B cell (primary cell): ENCODE results near the gene CACNG4. TPM values are rescaled to one million over a fixed set of nuclear protein-coding genes. Genes with fewer than 3 reads are reported as not detected.

ENCODE experiments used
- ATAC-seq: fragments of 200-7000 bp; cut with Tn5 transposase; one replicate; pipeline ENCODE4 v1.10.0; 2021; ENCODE audit warnings: low read depth, mild to moderate bottlenecking, moderate number of reproducible peaks, moderate library complexity
- CTCF ChIA-PET: fragments of 350-600 bp; sonication (Branson Sonifier 250); formaldehyde crosslinking; loops from one replicate; lab custom pipeline; 2021; ENCODE audit warnings: antibody characterized with exemption, inconsistent platforms; lab: Charles Lee
- POLR2A ChIA-PET: fragments of 350-600 bp; sonication (Branson Sonifier 250); formaldehyde crosslinking; loops from one replicate; lab custom pipeline; 2021; ENCODE audit warnings: antibody characterized with exemption; lab: Charles Lee
- DNase-seq: peaks from one replicate; pipeline ENCODE4 v3.0.0; 2013
- H2AFZ ChIP-seq: 2 replicates; pipeline ENCODE4 v1.6.1; 2012; ENCODE audit warnings: mild to moderate bottlenecking, low read depth, low read length; ENCODE audit not compliant: insufficient read depth, poor library complexity, severe bottlenecking
- H3K27ac ChIP-seq, 2 donors: 1 replicate in 1 of 2; 2 replicates in 1 of 2; pipeline ENCODE4 v1.5.1; 2012 to 2013; ENCODE audit warnings: low read length in 2 of 2, mild to moderate bottlenecking in 2 of 2, moderate library complexity in 1 of 2
- H3K27me3 ChIP-seq, 4 experiments: fragments of 200-600 bp in 1 of 4; sonication (generic) in 1 of 4; replicated peaks in 1 of 4; 1 replicate in 2 of 4; 2 replicates in 2 of 4; pipeline versions ENCODE4 v1.6.1 to v1.7.0; 2013 to 2016; ENCODE audit warnings: low read length in 3 of 4, mild to moderate bottlenecking in 2 of 4, mixed read lengths in 1 of 4, moderate library complexity in 1 of 4; ENCODE audit not compliant: insufficient read depth in 4 of 4, control insufficient read depth in 3 of 4; ENCODE audit errors: control extremely low read depth in 1 of 4
- H3K36me3 ChIP-seq, 2 experiments: replicated peaks in 1 of 2; 1 replicate in 1 of 2; 2 replicates in 1 of 2; pipeline versions ENCODE4 v1.6.1 to v1.7.1; 2013; ENCODE audit warnings: low read length in 1 of 2; ENCODE audit not compliant: insufficient read depth in 2 of 2, control insufficient read depth in 1 of 2; ENCODE audit errors: control extremely low read depth in 1 of 2, extremely low read depth in 1 of 2
- H3K4me1 ChIP-seq, 2 donors: fragments of 200-600 bp in 1 of 2; sonication (generic) in 1 of 2; 1 replicate in 1 of 2; 2 replicates in 1 of 2; pipeline versions ENCODE4 v1.5.1 to v1.6.1; 2013 to 2017; ENCODE audit warnings: low read length in 2 of 2; ENCODE audit not compliant: control insufficient read depth in 2 of 2, insufficient read depth in 2 of 2
- H3K4me2 ChIP-seq: replicated peaks from 2 replicates; pipeline ENCODE3; 2012; ENCODE audit warnings: mild to moderate bottlenecking, low read depth, low read length; ENCODE audit not compliant: poor library complexity, severe bottlenecking
- H3K4me3 ChIP-seq, 5 experiments: fragments of 200-600 bp in 1 of 5; sonication (generic) in 1 of 5; 1 replicate in 3 of 5; 2 replicates in 2 of 5; pipeline versions ENCODE4 v1.5.1 to v1.7.0; 2011 to 2016; ENCODE audit warnings: low read length in 4 of 5, mild to moderate bottlenecking in 4 of 5, low read depth in 2 of 5, control low read depth in 1 of 5, moderate library complexity in 1 of 5; ENCODE audit not compliant: insufficient read depth in 1 of 5; ENCODE audit errors: control extremely low read depth in 1 of 5, extremely low read depth in 1 of 5
- H3K79me2 ChIP-seq: fragments of 200-600 bp; sonication (generic); one replicate; pipeline ENCODE4 v1.6.0; 2016; ENCODE audit warnings: low read length; ENCODE audit not compliant: control insufficient read depth, insufficient read depth
- H3K9ac ChIP-seq: fragments of 200-600 bp; sonication (generic); 2 replicates; pipeline ENCODE4 v1.6.1; 2017; ENCODE audit warnings: mild to moderate bottlenecking, low read length, moderate library complexity
- H3K9me3 ChIP-seq, 3 donors: one replicate each; pipeline versions ENCODE4 v1.6.1 to v1.7.1; 2013; ENCODE audit warnings: low read length in 2 of 3; ENCODE audit not compliant: control insufficient read depth in 2 of 3, insufficient read depth in 1 of 3; ENCODE audit errors: control extremely low read depth in 1 of 3
- H4K20me1 ChIP-seq: 2 replicates; pipeline ENCODE4 v1.6.0; 2012; ENCODE audit warnings: mild to moderate bottlenecking, low read length; ENCODE audit not compliant: insufficient read depth, control insufficient read depth, poor library complexity, severe bottlenecking
- H3K27ac Mint-ChIP-seq: one replicate; pipeline ENCODE4 v1.8.0; 2021; ENCODE audit warnings: mixed read lengths
- H3K27me3 Mint-ChIP-seq: one replicate; pipeline ENCODE4 v1.8.0; 2021; ENCODE audit warnings: mixed read lengths
- H3K4me1 Mint-ChIP-seq: one replicate; pipeline ENCODE4 v1.8.0; 2021; ENCODE audit warnings: mixed read lengths
- H3K4me3 Mint-ChIP-seq: one replicate; pipeline ENCODE4 v1.8.0; 2021; ENCODE audit warnings: mixed read lengths
- H3K9me3 Mint-ChIP-seq: one replicate; pipeline ENCODE4 v1.8.0; 2022; ENCODE audit warnings: mixed read lengths; ENCODE audit not compliant: insufficient read depth
- CTCF ChIP-seq: fragments of 200-600 bp; IDR thresholded peaks from one replicate; pipeline ENCODE4 v1.8.0; 2022; ENCODE audit warnings: antibody characterized with exemption, mild to moderate bottlenecking
- EZH2 ChIP-seq: IDR thresholded peaks from 2 replicates; pipeline ENCODE4 v1.6.1; 2012; ENCODE audit warnings: borderline replicate concordance, low read depth, mild to moderate bottlenecking, moderate library complexity, low read length; ENCODE audit not compliant: insufficient read depth, poor library complexity, severe bottlenecking
- WGBS: methylation state at CpG from one replicate; pipeline ENCODE4 v1.1.5; 2013; ENCODE audit warnings: missing lambda C conversion rate; ENCODE audit not compliant: insufficient coverage; 5-methylcytosine and 5-hydroxymethylcytosine counted together
- intact Hi-C: fragments of 100-400 bp; cut with micrococcal nuclease; formaldehyde crosslinking; loops from one replicate; pipeline ENCODE4 v1.10.0; 2022
- polyA plus RNA-seq: library from polyadenylated mRNA; depleted of rRNA; stranded (reverse); fragments of >200 nt; gene quantifications from 2 replicates; pipeline ENCODE4 v1.2.3, GENCODE V29; 2012
- total RNA-seq, 2 donors: library from RNA; stranded (reverse); fragments of 120-200 nt in 1 of 2; gene quantifications; 1 replicate in 1 of 2; 2 replicates in 1 of 2; pipeline versions ENCODE4 v1.2.3 to v1.2.4, GENCODE V29; 2013 to 2022

The CACNG4 gene
- total and polyA plus RNA-seq, 2 donors (not counting 1 experiment from before 2014, with no cell fraction given) = not detected

DNA sequence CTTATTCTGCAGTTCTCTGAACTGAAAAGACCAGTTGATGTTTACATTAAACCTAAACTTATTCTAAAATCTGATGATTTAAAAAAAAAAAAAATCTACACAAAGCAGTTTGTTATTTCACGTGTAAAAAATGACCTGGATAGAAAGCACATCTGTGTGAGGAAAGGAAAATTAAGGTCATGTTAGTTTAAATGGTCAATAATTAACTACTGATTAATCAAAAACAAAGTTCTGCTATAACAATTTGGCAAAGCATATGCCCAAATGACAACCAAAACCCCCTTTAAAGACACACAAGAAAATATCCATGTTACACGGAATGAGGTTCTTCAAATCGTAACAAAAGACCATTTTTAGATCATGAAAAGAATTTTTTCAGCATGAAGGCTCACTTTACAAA is 110.3 kb downstream of the CACNG4 start:
- Histone ChIP-seq H3K4me2 (no peak overlapping the region), H3K79me2 (no peaks in the 10 kb centered on the region), H2AFZ (no peak overlapping the region), H4K20me1 (no peaks in the 10 kb centered on the region), H3K9me3 (no peaks in the 10 kb centered on the region), H3K9ac (no peak overlapping the region), H3K4me3 (no peak overlapping the region), H3K4me1 (no peaks in the 10 kb centered on the region), H3K36me3 (peaks cover 8 to 24% of the 10 kb centered on the region in 2 experiments), H3K27me3 (no peaks in the 10 kb centered on the region), H3K27ac (no peak overlapping the region)
- DNase-seq (no peak), ATAC-seq (no peak)
- intact Hi-C loops = no loop called here
- Mint-ChIP-seq H3K27me3 (no peaks in the 10 kb centered on the region), H3K27ac (no peak overlapping the region), H3K4me3 (no peak overlapping the region), H3K4me1 (no peaks in the 10 kb centered on the region), H3K9me3 (no peaks in the 10 kb centered on the region)
- TF ChIP-seq CTCF = no peak
- no peak for TF ChIP-seq EZH2
- WGBS = 100% methylated on average over 2 of the region's 3 CpGs
- ChIA-PET POLR2A (no interaction called here), CTCF (no interaction called here)

DNA sequence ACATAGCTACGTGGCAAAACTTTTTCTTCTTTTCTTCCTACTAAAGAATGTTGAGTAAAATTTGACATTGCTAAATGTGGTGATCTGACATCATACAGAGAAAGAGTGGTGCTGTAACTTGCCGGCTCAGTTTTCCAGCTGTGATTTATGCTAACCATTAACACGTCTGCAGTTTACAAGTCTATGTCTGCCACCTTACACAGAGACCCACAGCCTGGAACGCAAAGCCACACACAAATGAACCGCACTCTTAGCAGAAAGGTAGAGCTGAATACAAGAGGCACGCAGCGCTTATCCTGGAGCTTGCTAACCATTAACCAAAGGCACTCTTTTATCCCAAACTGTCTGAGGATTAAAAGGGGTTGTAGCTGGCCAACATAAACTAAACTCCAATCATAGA is 111.8 kb downstream of the CACNG4 start:
- Histone ChIP-seq H3K79me2 (no peaks in the 10 kb centered on the region), H2AFZ (no peak overlapping the region), H3K27me3 (no peaks in the 10 kb centered on the region), H3K9me3 (no peaks in the 10 kb centered on the region), H4K20me1 (no peaks in the 10 kb centered on the region), H3K9ac (no peak overlapping the region), H3K4me3 (no peak overlapping the region), H3K4me2 (no peak overlapping the region), H3K4me1 (no peaks in the 10 kb centered on the region), H3K27ac (no peak overlapping the region), H3K36me3 (peaks cover 12 to 34% of the 10 kb centered on the region in 2 experiments)
- ATAC-seq = no peak
- H3K4me1 Mint-ChIP-seq = peaks cover 2% of the 10 kb centered on the region
- TF ChIP-seq CTCF = no peak
- TF ChIP-seq EZH2 = no peak
- H3K4me3 Mint-ChIP-seq = no peak overlapping the region
- intact Hi-C loops = no loop called here
- WGBS = 100% methylated on average over 2 of the region's 7 CpGs
- H3K27ac Mint-ChIP-seq = no peak overlapping the region
- no peak for DNase-seq
- ChIA-PET CTCF (interaction anchor here (0.6 kb wide), 1 partner anchor 17 kb away, joined by 4 read pairs; no protein-coding TSS in a partner anchor), POLR2A (no interaction called here)
- H3K9me3 Mint-ChIP-seq = no peaks in the 10 kb centered on the region
- no peaks in the 10 kb centered on the region for H3K27me3 Mint-ChIP-seq
